DND-41 (cell line): ENCODE data around the gene SPDEF.

Experiments
- CTCF ChIP-seq: IDR thresholded peaks from 2 replicates; pipeline ENCODE4 v1.5.1; 2012; ENCODE audit warnings: borderline replicate concordance, low read length, moderate library complexity, mild to moderate bottlenecking; ENCODE audit not compliant: poor library complexity, severe bottlenecking; ENCODE audit errors: extremely low read depth
- EZH2 ChIP-seq: IDR thresholded peaks from 3 replicates; pipeline ENCODE4 v1.6.1; 2012; ENCODE audit warnings: borderline replicate concordance, low read depth, mild to moderate bottlenecking, moderate library complexity, low read length, inconsistent platforms; ENCODE audit not compliant: severe bottlenecking

DNA sequence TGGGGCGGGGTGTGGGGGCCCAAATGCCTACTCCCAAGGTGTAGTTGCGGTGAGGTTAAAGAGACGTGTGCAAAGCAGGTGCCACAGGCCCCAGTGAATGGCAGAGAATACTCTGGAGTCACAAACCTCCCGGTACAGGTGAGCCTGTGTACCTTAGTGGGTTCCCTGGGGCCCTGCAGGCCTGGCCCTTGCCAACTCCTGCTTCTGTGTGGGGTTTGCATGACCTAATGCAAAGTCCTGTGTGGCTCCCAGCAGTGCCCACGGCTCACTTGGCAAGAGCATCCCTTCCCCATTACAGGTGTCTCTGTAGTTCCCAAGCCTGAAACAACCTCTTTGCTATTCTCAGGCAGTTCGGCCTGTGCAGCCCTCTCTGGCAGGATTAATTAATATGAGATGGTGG lies 17.5 kb downstream of the SPDEF start:
- TF ChIP-seq CTCF (no peak), EZH2 (no peak)
